Breast epithelium (tissue), 4 donors: ENCODE data around the gene AOAH. TPM values are rescaled to one million over a fixed set of nuclear protein-coding genes. Genes with fewer than 3 reads are reported as not detected.

Experiments
- DNase-seq, 2 donors: peaks; one replicate each; pipeline ENCODE4 v3.0.0-alpha.2; 2019; ENCODE audit warnings: low spot score in 2 of 2
- H3K27ac ChIP-seq, 2 donors: fragments of 200-600 bp; sonication (generic) in 1 of 2; one replicate each; pipeline ENCODE4 v1.5.1; 2016 to 2019; ENCODE audit warnings: mild to moderate bottlenecking in 1 of 2
- H3K27me3 ChIP-seq, 2 donors: fragments of 200-600 bp; sonication (generic) in 1 of 2; one replicate each; pipeline versions ENCODE4 v1.5.1 to v1.6.0; 2017 to 2019; ENCODE audit warnings: control low read depth in 1 of 2, mild to moderate bottlenecking in 1 of 2
- H3K36me3 ChIP-seq: fragments of 200-600 bp; one replicate; pipeline ENCODE4 v1.5.1; 2019
- H3K4me1 ChIP-seq, 2 donors: fragments of 200-600 bp; sonication (generic); one replicate each; pipeline ENCODE4 v1.5.1; 2016 to 2019; ENCODE audit warnings: control low read depth in 1 of 2
- H3K4me3 ChIP-seq, 3 donors: fragments of 200-600 bp; sonication (generic); 1 replicate in 2 of 3; 2 replicates in 1 of 3; pipeline ENCODE4 v1.5.1; 2016 to 2019; ENCODE audit warnings: mild to moderate bottlenecking in 3 of 3, moderate library complexity in 2 of 3
- H3K9me3 ChIP-seq, 2 donors: fragments of 200-600 bp; sonication (generic) in 1 of 2; one replicate each; pipeline ENCODE4 v1.5.1; 2016 to 2019; ENCODE audit warnings: control low read depth in 1 of 2
- POLR2A ChIP-seq: fragments of 450-650 bp; IDR thresholded peaks from one replicate; pipeline ENCODE4 v1.6.1; 2016; ENCODE audit warnings: antibody characterized with exemption, mild to moderate bottlenecking, moderate library complexity
- POLR2AphosphoS5 ChIP-seq, 3 donors: sonication (generic); formaldehyde crosslinking; IDR thresholded peaks; one replicate each; pipeline ENCODE4 v1.6.1; 2017; ENCODE audit warnings: antibody characterized with exemption in 3 of 3
- intact Hi-C: fragments of 100-400 bp; cut with DNase I; formaldehyde crosslinking; loops from one replicate; pipeline ENCODE4 v1.15.1; 2023; ENCODE audit warnings: low total_unique reads
- total RNA-seq, 3 donors: library from RNA; depleted of rRNA; stranded (reverse); fragments of >200 nt; gene quantifications; one replicate each; pipeline ENCODE4 v1.1.0, GENCODE V29; 2016
- TF ChIP-seq, protein P1 (sequence below), 3 donors: fragments of 450-650 bp; IDR thresholded peaks; one replicate each; pipeline ENCODE4 v1.5.1; 2016 to 2017; ENCODE audit warnings: antibody characterized with exemption in 3 of 3, mild to moderate bottlenecking in 3 of 3, moderate library complexity in 3 of 3

Gene AOAH
- total RNA-seq, 3 donors from 2014 or later = 4.6 to 13.3 (median 10.8) TPM

GRCh38 chr7:36658335-36659171 is 65.7 kb downstream of the AOAH start:
- intact Hi-C loops = no loop called here
- DNase-seq = no peak
- H3K27ac ChIP-seq = peak overlapping the region; percentile 61 to 68

GRCh38 chr7:36657036-36657660 is 67.1 kb downstream of the AOAH start:
- TF ChIP-seq POLR2A (no peak), POLR2AphosphoS5 (IDR thresholded peaks at IDR 0.05) (no peak)
- TF ChIP-seq, protein P1, sequence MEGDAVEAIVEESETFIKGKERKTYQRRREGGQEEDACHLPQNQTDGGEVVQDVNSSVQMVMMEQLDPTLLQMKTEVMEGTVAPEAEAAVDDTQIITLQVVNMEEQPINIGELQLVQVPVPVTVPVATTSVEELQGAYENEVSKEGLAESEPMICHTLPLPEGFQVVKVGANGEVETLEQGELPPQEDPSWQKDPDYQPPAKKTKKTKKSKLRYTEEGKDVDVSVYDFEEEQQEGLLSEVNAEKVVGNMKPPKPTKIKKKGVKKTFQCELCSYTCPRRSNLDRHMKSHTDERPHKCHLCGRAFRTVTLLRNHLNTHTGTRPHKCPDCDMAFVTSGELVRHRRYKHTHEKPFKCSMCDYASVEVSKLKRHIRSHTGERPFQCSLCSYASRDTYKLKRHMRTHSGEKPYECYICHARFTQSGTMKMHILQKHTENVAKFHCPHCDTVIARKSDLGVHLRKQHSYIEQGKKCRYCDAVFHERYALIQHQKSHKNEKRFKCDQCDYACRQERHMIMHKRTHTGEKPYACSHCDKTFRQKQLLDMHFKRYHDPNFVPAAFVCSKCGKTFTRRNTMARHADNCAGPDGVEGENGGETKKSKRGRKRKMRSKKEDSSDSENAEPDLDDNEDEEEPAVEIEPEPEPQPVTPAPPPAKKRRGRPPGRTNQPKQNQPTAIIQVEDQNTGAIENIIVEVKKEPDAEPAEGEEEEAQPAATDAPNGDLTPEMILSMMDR (IDR thresholded peaks at IDR 0.05) = no peak
- H3K4me1 ChIP-seq = no peaks in the 10 kb centered on the region
- DNase-seq = no peak
- no peaks in the 10 kb centered on the region for H3K9me3 ChIP-seq
- H3K4me3 ChIP-seq = no peak overlapping the region
- intact Hi-C loops = no loop called here
- no peak overlapping the region for H3K27ac ChIP-seq
- H3K36me3 ChIP-seq = no peaks in the 10 kb centered on the region
- no peaks in the 10 kb centered on the region for H3K27me3 ChIP-seq

More at GRCh38 chr7:36658335-36659171, 65.7 kb downstream of the AOAH start:
- peak in 1 of 3 donors; percentile 37 for TF ChIP-seq POLR2AphosphoS5 (IDR thresholded peaks at IDR 0.05)
- TF ChIP-seq, protein P1 (IDR thresholded peaks at IDR 0.05) = no peak
- no peak for TF ChIP-seq POLR2A
- no peaks in the 10 kb centered on the region for H3K9me3 ChIP-seq
- no peak overlapping the region for H3K4me3 ChIP-seq
- H3K4me1 ChIP-seq = no peaks in the 10 kb centered on the region
- H3K27me3 ChIP-seq = no peaks in the 10 kb centered on the region
- H3K36me3 ChIP-seq = no peaks in the 10 kb centered on the region

- Histone ChIP-seq H3K9me3 (no peaks in the 10 kb centered on the region), H3K36me3 (no peaks in the 10 kb centered on the region), H3K4me1 (no peaks in the 10 kb centered on the region), H3K4me3 (no peak overlapping the region), H3K27ac (no peak overlapping the region), H3K27me3 (no peaks in the 10 kb centered on the region)
- DNase-seq = no peak
- TF ChIP-seq POLR2A = no peak
- TF ChIP-seq POLR2AphosphoS5 (IDR thresholded peaks at IDR 0.05) = no peak
- TF ChIP-seq, protein P1 (IDR thresholded peaks at IDR 0.05) = no peak
- intact Hi-C loops = no loop called here
These were observed 69.9 kb downstream of the AOAH start for GRCh38 chr7:36654436-36654835.

GRCh38 chr7:36653663-36654355 is 70.5 kb downstream of the AOAH start:
- no peak overlapping the region for H3K27ac ChIP-seq
- no peaks in the 10 kb centered on the region for H3K36me3 ChIP-seq
- no peak for DNase-seq
- no peaks in the 10 kb centered on the region for H3K9me3 ChIP-seq
- intact Hi-C loops = no loop called here
- no peaks in the 10 kb centered on the region for H3K4me1 ChIP-seq
- H3K4me3 ChIP-seq = no peak overlapping the region
- H3K27me3 ChIP-seq = no peaks in the 10 kb centered on the region
- TF ChIP-seq, protein P1 (IDR thresholded peaks at IDR 0.05) = no peak
- TF ChIP-seq POLR2A = no peak
